Small intestine (tissue), 7 donors: Measurements from ENCODE around the gene CDR2L. TPM values are rescaled to one million over a fixed set of nuclear protein-coding genes. Genes with fewer than 3 reads are reported as not detected.
"Not testable (repeated sequence)": the region's sequence is repeated elsewhere in the genome, so short reads cannot be mapped to it uniquely, and the experiment has no call there.

Experiments
- DNase-seq, 2 donors: peaks; one replicate each; pipeline versions ENCODE4 v3.0.0 to v3.0.0-alpha.2; 2013
- FAIRE-seq: peaks from 2 replicates; lab custom pipeline; 2012; peaks lifted over from hg19 to GRCh38; lab: Jason Lieb, UNC
- H3K27ac ChIP-seq, 3 donors: one replicate each; pipeline ENCODE4 v1.5.1; 2013; ENCODE audit warnings: low read length in 2 of 3, mild to moderate bottlenecking in 2 of 3, control low read depth in 1 of 3, inconsistent platforms in 1 of 3, low read depth in 1 of 3, moderate library complexity in 1 of 3
- H3K27me3 ChIP-seq, 3 donors: one replicate each; pipeline ENCODE4 v1.6.1; 2013; ENCODE audit warnings: low read length in 3 of 3, inconsistent platforms in 1 of 3; ENCODE audit not compliant: control insufficient read depth in 3 of 3, insufficient read depth in 3 of 3
- H3K36me3 ChIP-seq, 3 donors: one replicate each; pipeline ENCODE4 v1.6.1; 2013; ENCODE audit warnings: low read length in 3 of 3, inconsistent platforms in 1 of 3, low read depth in 1 of 3, mild to moderate bottlenecking in 1 of 3, moderate library complexity in 1 of 3; ENCODE audit not compliant: control insufficient read depth in 3 of 3, insufficient read depth in 2 of 3
- H3K4me1 ChIP-seq, 3 donors: one replicate each; pipeline ENCODE4 v1.6.1; 2013; ENCODE audit warnings: low read length in 2 of 3, inconsistent platforms in 1 of 3, low read depth in 1 of 3, mild to moderate bottlenecking in 1 of 3, moderate library complexity in 1 of 3; ENCODE audit not compliant: control insufficient read depth in 3 of 3, insufficient read depth in 2 of 3
- H3K4me3 ChIP-seq, 3 donors: one replicate each; pipeline ENCODE4 v1.5.1; 2013; ENCODE audit warnings: low read length in 3 of 3, control low read depth in 1 of 3, inconsistent platforms in 1 of 3, low read depth in 1 of 3, mild to moderate bottlenecking in 1 of 3, moderate library complexity in 1 of 3
- H3K9me3 ChIP-seq, 2 donors: one replicate each; pipeline ENCODE4 v1.6.1; 2013; ENCODE audit warnings: low read depth in 1 of 2, low read length in 1 of 2; ENCODE audit not compliant: control insufficient read depth in 2 of 2, insufficient read depth in 1 of 2
- WGBS, 3 donors: extraction: QIAGEN DNeasy Blood & Tissue Kit; methylation state at CpG; one replicate each; pipeline ENCODE4 v1.1.7; 2013; 5-methylcytosine and 5-hydroxymethylcytosine counted together
- polyA plus RNA-seq, 4 donors: library from polyadenylated mRNA; stranded (reverse) in 3 of 4; unstranded in 1 of 4; fragments of 200-250 nt in 3 of 4; fragments of 120-200 nt in 1 of 4; gene quantifications; one replicate each; pipeline versions ENCODE4 v1.2.1 to v1.2.3, GENCODE V29; 2013
- donor health status: healthy with polysubstance abuse.
- donor health status: control.
- donor health status: control.
- donor health status: Bipolar disorder and iron deficiency.
- donor health status: healthy.

Gene CDR2L
- polyA plus RNA-seq, 4 donors, result 2.3 to 39.6 (median 27.2) TPM

DNA sequence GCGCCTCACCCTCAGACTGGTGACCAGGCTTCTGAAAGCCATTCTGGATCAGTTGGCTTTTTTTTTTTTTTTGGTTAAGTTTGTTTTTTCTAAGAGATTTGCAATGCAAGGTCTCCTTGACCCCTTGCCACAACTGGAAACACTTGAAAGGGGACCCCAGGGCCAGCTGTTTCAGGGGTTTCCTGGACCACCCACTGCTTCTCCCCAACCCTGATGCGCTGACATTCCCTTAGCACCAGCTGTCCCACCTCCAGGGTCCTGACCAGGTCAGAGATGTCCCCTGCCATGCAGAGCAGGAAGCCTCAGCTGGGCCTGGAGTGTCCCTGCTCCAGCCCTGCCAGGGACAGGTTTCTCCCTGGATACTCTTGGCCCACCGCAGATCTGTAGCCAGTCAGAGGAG, 16.9 kb downstream of the CDR2L start:
- 92 to 100% (median 94%) methylated on average over 3 of the region's 3 CpGs for WGBS, 3 donors
- Histone ChIP-seq H3K27me3 (no peaks in the 10 kb centered on the region), H3K27ac (no peak overlapping the region), H3K4me1 (no peaks in the 10 kb centered on the region), H3K9me3 (no peaks in the 10 kb centered on the region), H3K36me3 (peaks cover 0 to 55% (median 13%) of the 10 kb centered on the region in 3 donors), H3K4me3 (no peak overlapping the region)
- no peak for DNase-seq
- no peak for FAIRE-seq

DNA sequence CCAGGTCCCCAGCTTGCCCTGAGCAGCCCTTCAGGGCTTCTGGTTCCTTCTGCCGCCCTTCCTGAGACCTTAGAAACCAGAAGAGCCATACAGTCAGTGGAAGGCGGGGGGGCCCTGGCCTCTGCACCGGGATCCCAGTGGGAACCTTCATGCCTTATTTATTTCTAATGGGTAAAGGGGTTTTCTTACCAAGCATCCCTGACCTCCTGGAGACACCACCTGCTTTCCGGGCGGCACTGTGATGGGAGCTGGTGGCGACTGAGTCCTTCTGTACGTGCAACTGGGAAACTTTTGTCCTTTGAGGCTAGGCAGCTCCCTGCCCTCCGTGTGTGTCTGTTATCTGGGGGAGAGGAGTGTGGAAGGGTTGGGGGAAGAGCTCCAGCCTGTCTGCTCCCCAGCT, 17.9 kb downstream of the CDR2L start:
- WGBS, 3 donors, result 87 to 93% (median 90%) methylated on average over 7 to 8 of the region's 8 CpGs
- Histone ChIP-seq H3K27me3 (no peaks in the 10 kb centered on the region), H3K4me3 (no peak overlapping the region), H3K36me3 (peaks cover 0 to 49% (median 13%) of the 10 kb centered on the region in 3 donors), H3K4me1 (no peaks in the 10 kb centered on the region), H3K27ac (no peak overlapping the region), H3K9me3 (no peaks in the 10 kb centered on the region)
- DNase-seq (no peak), FAIRE-seq (no peak)

DNA sequence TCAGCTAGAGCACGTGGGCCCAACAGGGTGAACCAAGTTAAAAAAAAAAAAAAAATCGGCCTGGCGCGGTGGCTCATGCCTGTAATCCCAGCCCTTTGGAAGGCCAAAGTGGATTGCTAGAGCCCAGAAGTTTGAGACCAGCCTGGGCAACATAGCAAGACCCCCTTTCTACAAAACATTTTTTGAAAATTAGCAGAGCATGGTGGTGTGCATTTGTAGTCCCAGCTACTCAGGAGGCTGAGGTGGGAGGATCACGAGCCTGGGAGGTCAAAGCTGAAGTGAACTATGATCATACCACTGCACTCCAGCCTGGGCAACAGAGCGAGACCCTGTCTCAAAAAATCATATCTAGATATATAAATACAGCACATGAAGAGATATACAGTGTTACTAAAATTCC, 18.7 kb downstream of the CDR2L start:
- not testable (repeated sequence) for H3K27me3 ChIP-seq, FAIRE-seq, H3K4me3 ChIP-seq, H3K4me1 ChIP-seq, DNase-seq, H3K9me3 ChIP-seq, H3K27ac ChIP-seq
- WGBS, 3 donors, result 89 to 93% (median 92%) methylated on average over 6 of the region's 6 CpGs
- H3K36me3 ChIP-seq, result peaks cover 0 to 43% (median 13%) of the 10 kb centered on the region in 3 donors

DNA sequence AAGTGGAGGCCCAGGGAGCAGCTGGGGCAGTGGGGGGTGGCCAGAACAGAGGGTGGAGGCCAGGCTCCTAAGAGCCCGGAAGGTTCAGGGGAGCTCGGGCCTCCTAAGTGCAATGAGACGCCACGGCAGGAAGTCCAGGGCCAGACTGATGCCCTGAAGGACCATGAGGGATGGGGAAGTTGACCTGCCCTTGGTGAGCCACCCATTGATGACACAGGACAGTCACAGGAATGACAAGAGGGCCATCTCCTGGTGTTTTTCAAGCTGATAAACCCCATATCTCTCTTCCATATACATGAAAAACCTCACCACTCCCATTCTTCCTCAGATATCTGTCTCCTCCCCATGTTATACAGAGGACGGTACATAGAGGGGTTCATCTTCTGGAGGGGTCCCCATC, 19.2 kb downstream of the CDR2L start:
- Histone ChIP-seq H3K27me3 (no peaks in the 10 kb centered on the region), H3K27ac (no peak overlapping the region), H3K9me3 (no peaks in the 10 kb centered on the region), H3K4me1 (peaks cover 0 to under 1% (median 0%) of the 10 kb centered on the region in 3 donors), H3K36me3 (peaks cover 0 to 38% (median 13%) of the 10 kb centered on the region in 3 donors), H3K4me3 (no peak overlapping the region)
- 78 to 84% (median 80%) methylated on average over 5 of the region's 5 CpGs for WGBS, 3 donors
- DNase-seq (no peak), FAIRE-seq (no peak)

DNA sequence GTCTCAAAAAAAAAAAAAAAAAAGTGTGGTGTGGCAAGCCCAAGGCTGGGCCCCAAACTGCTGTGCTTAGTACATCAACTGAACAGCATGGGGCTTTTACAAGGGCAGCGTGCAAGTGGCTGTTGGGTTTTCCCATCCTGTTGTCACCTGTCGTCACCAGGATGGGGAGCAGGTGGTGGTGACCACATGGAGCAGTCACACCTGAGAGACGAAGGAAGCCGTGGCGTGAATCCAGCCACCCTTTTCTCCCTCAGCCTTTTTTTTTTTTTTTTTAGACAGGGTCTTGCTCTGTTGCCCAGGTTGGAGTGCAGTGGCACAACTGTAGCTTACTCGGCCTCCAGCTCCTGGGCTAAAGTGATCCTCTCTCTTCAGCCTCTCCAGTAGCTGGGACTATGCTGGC, 20.9 kb downstream of the CDR2L start:
- 78 to 93% (median 86%) methylated on average over 6 of the region's 6 CpGs for WGBS, 3 donors
- H3K27me3 ChIP-seq, result no peaks in the 10 kb centered on the region
- no peak overlapping the region for H3K4me3 ChIP-seq
- peaks cover 0 to 23% (median 4%) of the 10 kb centered on the region in 3 donors for H3K36me3 ChIP-seq
- H3K9me3 ChIP-seq, result no peaks in the 10 kb centered on the region
- DNase-seq (no peak), FAIRE-seq (no peak)
- H3K4me1 ChIP-seq, result peaks cover 0 to 9% (median 1%) of the 10 kb centered on the region in 3 donors
- H3K27ac ChIP-seq, result no peak overlapping the region

DNA sequence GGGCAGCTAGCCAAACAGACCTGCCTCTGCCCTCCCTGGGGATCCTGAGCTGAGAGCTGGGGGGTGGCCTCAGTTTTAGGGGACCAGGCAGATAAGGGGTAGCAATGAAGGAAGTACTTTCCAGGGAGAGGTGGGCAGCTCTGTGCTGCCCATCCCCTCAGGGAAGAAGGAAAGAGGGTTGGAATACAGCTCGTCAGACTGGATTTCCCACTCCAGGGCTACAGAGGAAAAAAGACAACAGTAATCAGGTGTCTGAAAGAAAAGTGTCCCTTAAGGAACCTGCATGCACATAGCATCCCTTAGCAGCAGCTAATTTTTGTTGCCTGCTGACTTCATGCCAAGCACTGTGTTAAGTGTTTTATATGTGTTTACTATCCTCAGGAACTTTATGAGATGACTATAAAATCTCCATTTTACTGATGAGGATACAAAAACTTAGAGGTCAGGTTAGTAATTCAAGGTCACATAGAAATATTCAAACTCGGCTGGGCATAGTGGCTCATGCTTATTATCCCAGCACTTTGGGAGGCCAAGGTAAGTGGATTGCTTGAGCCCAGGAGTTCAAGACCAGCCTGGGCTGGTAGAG, 21.8 kb downstream of the CDR2L start:
- no peak for FAIRE-seq
- Histone ChIP-seq H3K9me3 (no peaks in the 10 kb centered on the region), H3K36me3 (peaks cover 0 to 14% (median 4%) of the 10 kb centered on the region in 3 donors), H3K4me3 (no peak overlapping the region), H3K27ac (no peak overlapping the region), H3K4me1 (peaks cover 3 to 15% (median 5%) of the 10 kb centered on the region in 3 donors), H3K27me3 (no peaks in the 10 kb centered on the region)
- DNase-seq, result no peak
- 38 to 63% (median 42%) methylated on average over 2 of the region's 2 CpGs for WGBS, 3 donors

DNA sequence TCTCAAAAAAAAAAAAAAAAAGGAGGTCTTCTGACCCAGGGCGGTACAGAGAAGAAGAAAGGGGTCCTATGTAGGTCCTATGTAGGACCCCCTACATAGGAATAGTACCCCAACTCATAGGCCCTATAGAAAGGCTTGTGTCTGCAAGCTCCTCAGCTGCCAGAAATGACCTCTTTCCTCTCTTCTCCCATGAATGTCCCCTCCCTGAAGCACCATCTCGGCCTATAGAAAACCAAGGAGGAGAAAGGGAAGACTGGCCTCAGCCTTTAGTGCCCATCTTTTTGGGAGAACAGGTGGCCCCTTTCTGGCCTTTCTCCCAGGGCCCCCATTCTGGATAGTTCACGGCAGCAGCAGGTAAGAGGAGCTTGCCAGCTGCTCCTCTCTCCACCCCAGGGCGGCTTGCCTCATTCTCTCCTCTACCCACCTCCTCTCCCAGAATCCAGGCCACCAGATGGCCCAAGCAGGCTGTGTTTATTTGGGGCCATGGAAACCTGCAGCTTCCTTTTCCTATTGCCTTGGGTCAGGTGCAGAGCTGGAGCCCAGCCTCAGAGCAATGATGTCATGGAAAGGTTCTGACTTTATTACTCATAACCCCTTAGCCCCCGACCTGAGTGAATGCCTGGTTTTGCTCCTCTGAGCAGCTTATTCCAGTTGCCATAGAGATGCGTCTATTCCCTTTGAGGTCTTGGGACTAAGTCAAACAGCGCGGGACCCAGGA, 23.4 kb downstream of the CDR2L start:
- Histone ChIP-seq H3K27me3 (no peaks in the 10 kb centered on the region), H3K4me1 (peaks cover 3 to 15% (median 5%) of the 10 kb centered on the region in 3 donors), H3K36me3 (peaks cover 0 to 5% (median 0%) of the 10 kb centered on the region in 3 donors), H3K4me3 (no peak overlapping the region), H3K9me3 (no peaks in the 10 kb centered on the region), H3K27ac (peak overlapping the region in 2 of 3 donors; percentile 55 to 93)
- FAIRE-seq, result no peak
- WGBS, 3 donors, result 60 to 67% (median 61%) methylated on average over 7 to 8 of the region's 8 CpGs
- peak; percentile 56 to 67 for DNase-seq

DNA sequence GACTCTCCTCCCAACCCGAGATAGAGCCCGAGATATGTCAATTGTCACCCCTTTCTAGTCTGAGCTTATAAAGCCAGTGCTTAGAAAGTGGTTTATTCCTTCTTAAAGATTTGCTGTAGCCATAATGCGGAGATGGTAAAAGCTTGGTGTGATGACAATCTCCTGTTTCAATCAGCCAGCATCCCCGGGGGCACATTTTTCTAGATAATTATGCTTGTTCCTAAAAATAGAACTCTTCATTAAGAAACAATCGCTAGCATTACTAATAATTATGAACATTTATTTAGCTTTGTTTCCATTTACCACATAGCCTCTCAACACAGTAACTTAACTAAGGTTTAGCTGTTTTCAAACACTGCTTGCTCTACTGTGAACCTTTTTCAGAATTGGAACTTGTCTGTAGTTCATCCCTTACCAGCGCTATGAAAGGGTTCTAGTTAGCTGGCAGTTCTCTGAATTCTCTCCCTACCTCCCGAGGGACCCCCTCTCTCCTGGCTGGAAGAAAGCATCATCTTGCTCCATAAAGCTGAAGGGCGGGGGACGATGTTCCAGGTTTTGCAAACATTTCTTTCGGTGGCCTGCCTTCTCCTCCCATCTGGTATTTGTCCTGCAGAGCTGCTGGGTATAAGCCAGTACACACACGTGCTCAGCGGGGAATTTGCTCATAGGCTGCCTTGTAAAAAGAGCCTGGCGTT, 24.1 kb downstream of the CDR2L start:
- Histone ChIP-seq H3K4me1 (peaks cover 3 to 15% (median 5%) of the 10 kb centered on the region in 3 donors), H3K27ac (peak overlapping the region in 2 of 3 donors; percentile 87 to 93), H3K9me3 (no peaks in the 10 kb centered on the region), H3K36me3 (peaks cover 0 to 11% (median 0%) of the 10 kb centered on the region in 3 donors), H3K4me3 (peak overlapping the region in 1 of 3 donors; percentile 93), H3K27me3 (no peaks in the 10 kb centered on the region)
- 42 to 69% (median 57%) methylated on average over 13 of the region's 13 CpGs for WGBS, 3 donors
- DNase-seq (peak in 1 of 2 donors; percentile 54), FAIRE-seq (no peak)
